GM04503 (cell line): ENCODE results near the gene MALAT1.

ENCODE experiments used
- DNase-seq: peaks from one replicate; pipeline ENCODE4 v3.0.0-alpha.2; 2012; ENCODE audit warnings: low read depth

MALAT1 gene

DNA sequence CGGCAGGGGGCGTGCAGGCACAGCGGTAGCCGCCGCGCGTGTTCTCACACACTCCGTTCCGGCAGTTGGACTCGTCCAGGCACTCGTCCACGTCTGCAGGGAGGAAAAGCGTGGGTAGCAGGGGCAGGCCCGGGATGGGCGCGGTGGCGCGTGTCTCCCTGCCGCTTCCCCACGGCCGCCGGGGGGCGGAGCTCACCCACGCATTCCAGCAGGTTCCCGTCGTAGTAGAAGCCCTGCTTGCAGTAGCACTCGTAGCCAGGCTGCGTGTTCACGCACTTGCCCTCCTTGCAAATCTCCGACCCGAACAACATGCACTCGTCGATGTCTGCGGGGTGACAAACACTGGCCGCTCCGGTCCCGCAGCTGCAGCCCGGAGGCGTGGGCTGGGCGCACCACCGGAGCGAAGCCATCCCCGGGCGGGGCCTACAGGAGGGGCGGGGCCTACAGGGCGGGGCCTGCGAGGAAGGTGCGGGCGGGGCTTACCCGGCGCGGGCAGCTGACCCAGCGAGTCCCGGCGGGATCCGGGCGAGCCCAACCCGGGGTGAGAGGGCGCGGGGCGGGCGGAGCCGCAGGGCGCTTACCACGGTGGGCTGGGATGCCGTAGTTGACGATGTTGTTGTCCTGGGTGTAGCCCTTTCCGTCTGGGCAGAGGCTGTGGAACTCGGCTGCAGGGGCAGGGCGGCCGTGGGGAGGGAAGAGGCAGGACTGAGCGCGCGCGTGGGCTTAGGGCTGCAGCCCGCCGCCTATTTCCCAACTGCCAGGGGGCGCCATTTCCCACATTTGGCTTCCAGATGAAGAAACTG, 41.6 kb downstream of the MALAT1 start:
- no peak for DNase-seq

GRCh38 chr11:65541093-65541982, 42.5 kb downstream of the MALAT1 start:
- no peak for DNase-seq

- DNase-seq: no peak
Measured at GRCh38 chr11:65542738-65543390, 44.0 kb downstream of the MALAT1 start.

- no peak for DNase-seq
Measured at GRCh38 chr11:65545853-65546216, 47.0 kb downstream of the MALAT1 start.

GRCh38 chr11:65546217-65546958, 47.5 kb downstream of the MALAT1 start:
- DNase-seq: no peak

DNA sequence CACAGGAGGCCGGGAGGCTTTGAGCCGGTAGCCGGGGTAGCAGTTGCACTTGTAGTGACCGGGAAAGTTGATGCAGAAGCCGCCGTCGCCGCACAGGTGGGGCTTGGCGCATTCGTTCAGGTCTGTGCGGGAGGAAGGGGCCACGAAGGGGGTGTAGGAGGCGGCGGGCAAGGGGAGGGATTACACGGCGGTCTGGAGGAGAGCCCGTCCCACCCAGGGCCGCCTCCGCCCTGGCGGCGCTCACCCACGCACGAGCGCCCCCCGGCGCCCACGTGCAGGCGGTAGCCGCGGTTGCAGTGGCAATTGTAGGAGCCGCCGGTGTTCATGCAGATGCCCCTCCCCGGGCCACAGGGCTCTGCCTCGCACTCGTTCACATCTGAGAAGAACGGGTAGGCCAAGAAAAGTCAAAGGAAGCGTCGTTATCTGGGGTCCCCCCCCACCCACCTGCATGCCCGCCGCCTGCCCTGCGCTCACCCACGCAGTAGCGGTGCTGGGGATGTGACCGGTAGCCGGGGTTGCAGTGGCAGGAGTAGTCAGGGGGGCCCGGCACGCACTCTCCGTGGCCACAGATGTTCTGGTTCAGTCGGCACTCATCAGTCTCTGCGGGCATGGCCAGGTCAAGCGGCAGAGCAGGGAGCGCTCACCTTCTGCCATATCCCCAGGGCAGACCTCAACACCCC, 48.7 kb downstream of the MALAT1 start:
- DNase-seq: no peak

DNA sequence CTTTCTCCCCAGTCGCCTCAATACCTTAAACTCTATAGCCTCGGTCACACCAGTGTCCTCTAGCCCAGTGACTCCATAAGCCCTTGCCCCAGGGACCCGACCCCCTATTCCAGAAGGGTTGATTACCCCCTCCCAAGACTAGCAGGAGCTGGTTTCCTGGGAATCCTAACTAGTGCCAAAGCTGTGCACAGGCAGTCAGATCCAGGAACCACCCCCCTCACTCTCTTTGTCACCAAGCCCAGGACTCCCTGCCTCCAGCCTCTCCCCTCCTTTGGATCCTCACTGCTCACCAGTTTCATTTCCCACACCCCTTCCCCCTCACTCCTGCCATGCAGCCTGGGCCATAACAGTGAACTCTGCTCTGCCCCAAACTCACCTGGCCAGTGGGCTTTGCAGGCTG, 49.5 kb downstream of the MALAT1 start:
- no peak for DNase-seq

DNA sequence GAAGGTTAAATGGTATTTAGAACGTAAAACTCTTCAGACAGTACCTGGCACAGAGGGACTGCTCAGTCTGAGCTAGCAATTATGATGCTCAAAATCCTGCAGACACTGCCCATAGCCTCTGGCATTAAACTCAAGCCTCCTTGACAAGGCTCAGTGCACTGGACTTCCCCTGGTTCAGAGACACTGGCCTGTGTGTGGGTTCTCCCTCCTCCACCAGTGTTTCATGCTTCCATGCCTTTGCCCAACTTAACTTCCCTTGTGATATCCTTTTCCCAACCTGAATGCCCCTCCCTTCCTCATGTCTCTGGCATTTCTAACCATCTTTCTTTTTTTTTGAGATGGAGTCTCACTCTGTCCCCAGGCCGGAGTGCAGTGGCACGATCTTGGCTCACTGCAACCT, 50.3 kb downstream of the MALAT1 start:
- no peak for DNase-seq

DNA sequence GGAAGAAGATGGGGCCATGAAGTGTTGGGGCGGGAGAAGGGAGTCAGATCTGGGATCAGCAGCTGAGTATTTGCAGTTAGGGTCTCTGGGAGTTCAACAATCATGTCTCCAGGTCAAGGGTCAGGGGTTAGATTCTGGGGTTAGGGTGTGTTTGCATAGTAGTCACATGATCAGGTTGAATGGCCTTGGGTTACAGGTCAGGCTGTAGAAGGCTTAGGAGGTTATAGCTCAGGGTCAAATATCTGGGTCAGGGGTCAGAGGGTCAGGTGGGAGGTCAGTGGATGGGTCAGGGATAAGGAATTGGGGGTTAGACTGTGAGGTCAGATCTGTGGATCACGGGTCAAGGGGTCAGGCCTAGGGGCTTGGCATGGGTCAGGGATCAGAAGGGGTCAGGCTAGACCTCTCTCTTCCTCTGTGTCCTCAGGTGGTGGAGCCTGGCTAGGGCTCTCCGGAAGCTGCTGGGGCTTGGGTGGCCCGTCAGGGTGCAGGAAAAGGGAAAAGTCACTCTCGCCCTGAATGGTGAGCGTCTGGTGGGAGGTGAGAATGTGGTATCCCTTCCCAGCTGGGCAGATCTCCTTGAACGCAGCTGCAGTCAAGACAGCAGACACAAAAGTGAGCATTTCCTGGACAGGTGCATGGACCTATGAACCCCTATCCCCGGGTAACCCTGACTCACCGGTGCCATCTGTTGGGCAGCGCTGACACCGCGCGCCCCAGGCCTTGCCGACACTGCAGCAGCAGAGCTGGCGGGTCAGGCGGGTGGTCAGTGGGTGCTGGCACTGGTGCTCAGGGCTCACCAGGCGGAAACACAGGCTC, 52.9 kb downstream of the MALAT1 start:
- no peak for DNase-seq

DNA sequence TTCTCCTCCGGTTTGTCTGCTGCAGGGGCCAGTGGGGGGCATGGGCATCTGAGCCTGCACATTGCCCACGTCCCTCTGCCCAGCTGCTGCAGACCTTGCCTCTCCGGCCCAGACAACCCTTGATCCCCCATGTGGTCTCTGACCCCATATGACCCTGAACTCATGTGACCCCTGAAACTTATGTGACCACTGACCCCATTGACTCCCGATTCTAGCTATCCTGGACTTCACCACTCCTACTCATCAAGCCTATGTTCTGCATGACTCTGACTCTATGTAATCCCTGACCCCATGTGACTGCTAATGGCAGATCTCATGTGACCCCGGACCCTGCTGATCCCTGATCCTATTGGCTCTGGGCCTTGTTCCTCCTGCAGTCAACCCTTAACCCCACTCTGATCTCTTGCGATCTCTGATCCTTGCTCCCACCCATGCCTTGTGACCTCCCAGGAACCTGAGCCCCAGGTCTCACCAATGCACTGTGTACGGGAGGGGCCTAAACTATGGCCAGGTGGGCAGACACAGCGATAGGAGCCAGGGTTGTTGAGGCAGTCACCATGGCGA, 53.6 kb downstream of the MALAT1 start:
- no peak for DNase-seq

GRCh38 chr11:65553301-65554001, 54.6 kb downstream of the MALAT1 start:
- no peak for DNase-seq

- DNase-seq: no peak
Measured at GRCh38 chr11:65554057-65554818, 55.4 kb downstream of the MALAT1 start.

DNA sequence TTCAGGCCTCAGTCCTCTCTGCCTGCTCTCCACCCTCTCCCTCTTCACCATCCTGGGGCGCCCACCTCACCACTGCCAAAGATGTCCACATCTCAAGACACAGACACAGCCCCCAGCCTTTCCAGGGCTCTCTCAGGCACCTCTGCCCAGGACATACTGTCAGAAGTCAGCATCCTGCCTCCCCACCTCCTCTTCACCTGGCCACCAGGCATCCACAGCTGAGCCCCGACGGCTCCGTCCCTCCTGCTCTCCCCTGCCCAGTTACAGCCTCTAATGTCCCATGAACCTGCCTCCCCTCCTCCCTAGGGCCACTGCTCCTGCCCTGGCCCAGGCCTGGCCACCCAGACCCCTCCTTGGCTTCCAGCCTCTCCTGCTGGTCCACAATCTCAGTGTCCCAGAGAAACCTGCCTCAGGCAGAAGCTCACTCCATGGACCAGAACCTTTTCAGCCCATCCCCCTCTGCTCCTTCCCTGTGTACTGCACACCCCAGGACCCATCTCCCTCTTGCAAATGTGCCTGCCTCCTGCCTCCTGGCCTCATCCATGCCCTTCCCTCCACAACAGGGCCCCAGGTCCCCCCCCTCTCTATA, 56.1 kb downstream of the MALAT1 start:
- no peak for DNase-seq

- peak; percentile 88 for DNase-seq
Measured at GRCh38 chr11:65555693-65556231, 56.9 kb downstream of the MALAT1 start.
